SU-DHL-6 (cell line): ENCODE results near the gene ARHGAP21.

Experiments
- H2AFZ ChIP-seq: fragments of 200-600 bp; sonication (generic); 2 replicates; pipeline ENCODE4 v1.6.1; 2014; ENCODE audit warnings: low read depth, mild to moderate bottlenecking, moderate library complexity, mixed read lengths, antibody characterized with exemption, low read length; ENCODE audit not compliant: severe bottlenecking
- H3F3A ChIP-seq: fragments of 200-600 bp; shearing (Covaris generic); 2 replicates; pipeline ENCODE4 v1.6.0; 2016; ENCODE audit warnings: antibody characterized with exemption, mild to moderate bottlenecking; ENCODE audit not compliant: insufficient read depth
- H3K27ac ChIP-seq: fragments of 200-600 bp; sonication (generic); 2 replicates; pipeline ENCODE4 v1.5.1; 2016; ENCODE audit warnings: low read depth, mild to moderate bottlenecking, low read length, moderate library complexity, mixed read lengths
- H3K27me3 ChIP-seq: fragments of 200-600 bp; sonication (generic), shearing (Covaris generic); 2 replicates; pipeline ENCODE4 v1.6.0; 2014; ENCODE audit warnings: mild to moderate bottlenecking, low read length
- H3K36me3 ChIP-seq: fragments of 200-600 bp; sonication (generic); 2 replicates; pipeline ENCODE4 v1.6.1; 2014; ENCODE audit warnings: mild to moderate bottlenecking, low read length, mixed read lengths
- H3K4me2 ChIP-seq: fragments of 300-600, 200-600 bp; shearing (Covaris generic), sonication (generic); 2 replicates; pipeline ENCODE4 v1.6.0; 2014; ENCODE audit warnings: low read length, low read depth, mild to moderate bottlenecking; ENCODE audit not compliant: poor library complexity, severe bottlenecking
- H3K4me3 ChIP-seq: fragments of 200-600 bp; sonication (generic); 2 replicates; pipeline ENCODE4 v1.5.1; 2014; ENCODE audit warnings: antibody characterized with exemption, low read length, mild to moderate bottlenecking, mixed read lengths; ENCODE audit not compliant: insufficient read depth, poor library complexity, severe bottlenecking
- H3K79me2 ChIP-seq: fragments of 200-600 bp; sonication (generic); 2 replicates; pipeline ENCODE4 v1.6.1; 2014; ENCODE audit warnings: mild to moderate bottlenecking, low read length, moderate library complexity; ENCODE audit not compliant: insufficient read depth
- H3K9ac ChIP-seq: fragments of 200-600 bp; sonication (generic); 2 replicates; pipeline ENCODE4 v1.7.0; 2014; ENCODE audit warnings: mild to moderate bottlenecking, low read length
- H3K9me2 ChIP-seq: fragments of 200-600 bp; sonication (generic); replicated peaks from 2 replicates; pipeline ENCODE4 v1.6.1; 2014; ENCODE audit warnings: low read length; ENCODE audit not compliant: insufficient read depth
- H3K9me3 ChIP-seq: fragments of 200-600 bp; sonication (generic); 2 replicates; pipeline ENCODE4 v1.6.1; 2014; ENCODE audit warnings: low read length, mixed read lengths; ENCODE audit not compliant: insufficient read depth
- H4K20me1 ChIP-seq: fragments of 200-600 bp; sonication (generic); 2 replicates; pipeline ENCODE4 v1.6.1; 2014; ENCODE audit warnings: low read depth, mild to moderate bottlenecking, antibody characterized with exemption, low read length, moderate library complexity, mixed read lengths
- CTCF ChIP-seq: fragments of 200-600 bp; sonication (generic); IDR thresholded peaks from one replicate; pipeline ENCODE4 v1.5.1; 2017; ENCODE audit warnings: antibody characterized with exemption, mild to moderate bottlenecking, low read length, moderate library complexity; ENCODE audit not compliant: insufficient read depth, poor library complexity, severe bottlenecking
- EZH2phosphoT487 ChIP-seq: fragments of 200-600 bp; sonication (generic), shearing (Covaris generic); conservative IDR thresholded peaks from 2 replicates; pipeline ENCODE4 v1.6.1; 2018; ENCODE audit warnings: mild to moderate bottlenecking, antibody characterized with exemption, low read length, moderate library complexity, mixed read lengths

ARHGAP21 gene

GRCh38 chr10:24579448-24579847 lies 144.2 kb downstream of the ARHGAP21 start:
- Histone ChIP-seq H3K4me3 (no peak overlapping the region), H3K27ac (no peak overlapping the region), H3K79me2 (no peaks in the 10 kb centered on the region), H3K27me3 (no peaks in the 10 kb centered on the region), H3K9ac (no peak overlapping the region), H3K9me3 (no peaks in the 10 kb centered on the region), H4K20me1 (no peaks in the 10 kb centered on the region), H2AFZ (no peak overlapping the region), H3F3A (no peaks in the 10 kb centered on the region), H3K36me3 (no peaks in the 10 kb centered on the region), H3K4me2 (no peak overlapping the region), H3K9me2 (no peaks in the 10 kb centered on the region)
- no peak for TF ChIP-seq EZH2phosphoT487
- no peak for TF ChIP-seq CTCF

DNA sequence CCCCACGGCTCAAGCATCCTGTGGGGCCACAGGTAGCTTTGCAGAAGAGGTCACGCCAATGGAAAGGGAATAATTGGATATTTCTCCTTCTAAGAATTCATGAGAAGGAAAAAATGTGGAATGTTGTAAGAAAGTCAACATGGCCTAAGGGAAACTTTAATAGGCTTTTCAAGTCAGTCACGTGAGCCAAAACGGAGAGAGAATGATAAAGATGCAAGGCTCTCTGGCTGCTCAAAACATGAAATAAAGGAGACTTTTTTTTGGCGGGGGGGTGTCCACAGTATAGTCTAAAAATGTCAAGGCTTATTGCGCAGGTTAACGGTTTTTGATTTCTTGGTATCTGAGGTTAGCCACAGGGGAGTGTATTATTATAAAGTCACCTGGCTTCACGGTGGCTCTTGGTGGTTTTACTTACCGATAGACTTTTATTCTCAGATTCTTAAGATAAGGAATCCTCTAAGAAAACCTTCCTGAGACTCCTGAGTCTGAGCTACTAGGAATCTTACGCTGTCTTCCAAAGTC lies 148.1 kb downstream of the ARHGAP21 start:
- H3K27me3 ChIP-seq, result no peaks in the 10 kb centered on the region
- H3F3A ChIP-seq, result no peaks in the 10 kb centered on the region
- no peak overlapping the region for H2AFZ ChIP-seq
- H3K9ac ChIP-seq, result no peak overlapping the region
- no peak overlapping the region for H3K4me2 ChIP-seq
- no peaks in the 10 kb centered on the region for H3K9me2 ChIP-seq
- H3K27ac ChIP-seq, result no peak overlapping the region
- no peak for TF ChIP-seq EZH2phosphoT487
- H4K20me1 ChIP-seq, result no peaks in the 10 kb centered on the region
- H3K79me2 ChIP-seq, result no peaks in the 10 kb centered on the region
- H3K4me3 ChIP-seq, result no peak overlapping the region
- H3K9me3 ChIP-seq, result no peaks in the 10 kb centered on the region
- no peaks in the 10 kb centered on the region for H3K36me3 ChIP-seq

GRCh38 chr10:24574578-24575155 lies 149.0 kb downstream of the ARHGAP21 start:
- Histone ChIP-seq H2AFZ (no peak overlapping the region), H3K4me2 (no peak overlapping the region), H3K79me2 (no peaks in the 10 kb centered on the region), H3K9me2 (no peaks in the 10 kb centered on the region), H3K27me3 (no peaks in the 10 kb centered on the region), H3K36me3 (no peaks in the 10 kb centered on the region), H3K27ac (no peak overlapping the region), H3K4me3 (no peak overlapping the region), H4K20me1 (no peaks in the 10 kb centered on the region), H3K9ac (no peak overlapping the region), H3F3A (no peaks in the 10 kb centered on the region), H3K9me3 (no peaks in the 10 kb centered on the region)
- TF ChIP-seq CTCF (no peak), EZH2phosphoT487 (no peak)

DNA sequence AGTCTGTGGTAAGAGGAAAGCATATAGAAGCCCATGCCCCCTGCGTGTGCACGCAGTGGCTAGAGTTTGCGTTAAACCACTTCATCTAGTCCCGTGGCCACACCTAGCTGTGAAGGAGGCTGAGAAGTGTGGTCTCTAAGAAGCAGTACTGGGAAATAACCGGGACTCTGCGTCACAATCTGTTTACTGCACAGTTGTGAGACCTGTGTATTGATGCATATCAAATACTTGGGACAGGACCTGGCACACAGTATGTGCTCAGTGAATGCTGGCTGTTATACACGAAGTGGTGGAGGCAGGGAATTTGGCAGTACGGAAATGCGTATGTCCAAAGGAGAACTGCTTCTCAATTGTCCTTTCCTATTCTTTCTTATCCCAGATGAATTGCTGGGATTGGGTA lies 149.5 kb downstream of the ARHGAP21 start:
- Histone ChIP-seq H3F3A (no peaks in the 10 kb centered on the region), H3K27ac (no peak overlapping the region), H3K9me2 (no peaks in the 10 kb centered on the region), H2AFZ (no peak overlapping the region), H4K20me1 (no peaks in the 10 kb centered on the region), H3K79me2 (no peaks in the 10 kb centered on the region), H3K27me3 (no peaks in the 10 kb centered on the region), H3K9me3 (no peaks in the 10 kb centered on the region), H3K9ac (no peak overlapping the region), H3K4me2 (no peak overlapping the region), H3K36me3 (no peaks in the 10 kb centered on the region), H3K4me3 (no peak overlapping the region)
- TF ChIP-seq CTCF (no peak), EZH2phosphoT487 (no peak)
